H1 (cell line): Measurements from ENCODE around the gene ALPL. TPM values are rescaled to one million over a fixed set of nuclear protein-coding genes. Genes with fewer than 3 reads are reported as not detected.

Experiments
- polyA plus RNA-seq, 7 experiments: library from polyadenylated mRNA; depleted of rRNA in 3 of 7; stranded (reverse) in 5 of 7; unstranded in 2 of 7; fragments of >200 nt in 5 of 7; fragments of 200-250 nt in 2 of 7; gene quantifications; 1 replicate in 5 of 7; 2 replicates in 1 of 7; 4 replicates in 1 of 7; pipeline versions ENCODE4 v1.2.1 to v1.2.3, GENCODE V29; 2011 to 2013; ENCODE audit warnings: missing spikeins in 2 of 7, mixed read lengths in 2 of 7
- total RNA-seq: library from RNA; stranded (reverse); fragmentation: NEBNext Ultra II Directional; extraction: Animal tissue kit (Norgen Biotek cat#: 25700); gene quantifications from 2 replicates; pipeline ENCODE4 v1.2.1, GENCODE V29; 2021
- TF ChIP-seq, protein P1 (sequence below): fragments of 300-600 bp; sonication (generic); IDR thresholded peaks from 2 replicates; pipeline ENCODE4 v1.7.1; 2012; ENCODE audit warnings: low read length, moderate library complexity, mild to moderate bottlenecking, inconsistent platforms; ENCODE audit not compliant: insufficient replicate concordance

ALPL gene
- total and polyA plus RNA-seq, 2 of the 8 experiments (the other 6 are each of a cell fraction or from before 2014, with no cell fraction given): 175 to 362 TPM

DNA sequence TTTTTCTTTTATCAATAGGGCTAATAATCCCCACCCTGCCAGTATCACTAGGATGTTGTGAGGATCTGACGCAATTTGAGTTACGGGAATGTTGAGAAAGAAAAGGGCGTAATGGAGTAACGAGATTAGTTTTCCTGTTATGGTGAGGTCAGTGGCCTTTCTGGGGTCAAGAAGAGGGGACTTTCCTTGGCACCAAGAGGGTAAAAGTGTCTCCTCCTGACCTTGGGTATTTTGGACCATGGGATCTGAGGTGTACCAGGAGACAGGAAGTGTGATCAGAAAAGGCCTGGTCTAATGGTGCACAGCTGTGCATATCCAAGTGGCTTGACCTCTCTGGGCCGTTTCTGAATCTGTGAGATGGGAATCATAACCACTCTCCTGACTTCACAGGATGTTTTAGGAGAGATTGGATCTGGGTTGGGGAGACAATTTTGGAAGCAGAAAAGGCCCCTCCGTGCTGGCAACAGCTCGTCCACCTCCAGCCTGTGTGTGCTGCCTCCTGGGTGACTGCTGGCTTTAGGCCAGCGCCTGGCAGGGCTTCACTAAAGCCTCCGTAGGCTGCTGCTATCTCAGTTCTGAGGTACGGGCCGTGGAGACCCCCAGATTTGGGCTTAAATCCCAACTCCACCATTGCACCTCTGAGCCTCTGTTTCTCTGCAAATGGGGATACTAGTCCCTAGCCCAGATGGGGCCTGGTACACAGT, 37.1 kb downstream of the ALPL start (continued):
- TF ChIP-seq, protein P1, sequence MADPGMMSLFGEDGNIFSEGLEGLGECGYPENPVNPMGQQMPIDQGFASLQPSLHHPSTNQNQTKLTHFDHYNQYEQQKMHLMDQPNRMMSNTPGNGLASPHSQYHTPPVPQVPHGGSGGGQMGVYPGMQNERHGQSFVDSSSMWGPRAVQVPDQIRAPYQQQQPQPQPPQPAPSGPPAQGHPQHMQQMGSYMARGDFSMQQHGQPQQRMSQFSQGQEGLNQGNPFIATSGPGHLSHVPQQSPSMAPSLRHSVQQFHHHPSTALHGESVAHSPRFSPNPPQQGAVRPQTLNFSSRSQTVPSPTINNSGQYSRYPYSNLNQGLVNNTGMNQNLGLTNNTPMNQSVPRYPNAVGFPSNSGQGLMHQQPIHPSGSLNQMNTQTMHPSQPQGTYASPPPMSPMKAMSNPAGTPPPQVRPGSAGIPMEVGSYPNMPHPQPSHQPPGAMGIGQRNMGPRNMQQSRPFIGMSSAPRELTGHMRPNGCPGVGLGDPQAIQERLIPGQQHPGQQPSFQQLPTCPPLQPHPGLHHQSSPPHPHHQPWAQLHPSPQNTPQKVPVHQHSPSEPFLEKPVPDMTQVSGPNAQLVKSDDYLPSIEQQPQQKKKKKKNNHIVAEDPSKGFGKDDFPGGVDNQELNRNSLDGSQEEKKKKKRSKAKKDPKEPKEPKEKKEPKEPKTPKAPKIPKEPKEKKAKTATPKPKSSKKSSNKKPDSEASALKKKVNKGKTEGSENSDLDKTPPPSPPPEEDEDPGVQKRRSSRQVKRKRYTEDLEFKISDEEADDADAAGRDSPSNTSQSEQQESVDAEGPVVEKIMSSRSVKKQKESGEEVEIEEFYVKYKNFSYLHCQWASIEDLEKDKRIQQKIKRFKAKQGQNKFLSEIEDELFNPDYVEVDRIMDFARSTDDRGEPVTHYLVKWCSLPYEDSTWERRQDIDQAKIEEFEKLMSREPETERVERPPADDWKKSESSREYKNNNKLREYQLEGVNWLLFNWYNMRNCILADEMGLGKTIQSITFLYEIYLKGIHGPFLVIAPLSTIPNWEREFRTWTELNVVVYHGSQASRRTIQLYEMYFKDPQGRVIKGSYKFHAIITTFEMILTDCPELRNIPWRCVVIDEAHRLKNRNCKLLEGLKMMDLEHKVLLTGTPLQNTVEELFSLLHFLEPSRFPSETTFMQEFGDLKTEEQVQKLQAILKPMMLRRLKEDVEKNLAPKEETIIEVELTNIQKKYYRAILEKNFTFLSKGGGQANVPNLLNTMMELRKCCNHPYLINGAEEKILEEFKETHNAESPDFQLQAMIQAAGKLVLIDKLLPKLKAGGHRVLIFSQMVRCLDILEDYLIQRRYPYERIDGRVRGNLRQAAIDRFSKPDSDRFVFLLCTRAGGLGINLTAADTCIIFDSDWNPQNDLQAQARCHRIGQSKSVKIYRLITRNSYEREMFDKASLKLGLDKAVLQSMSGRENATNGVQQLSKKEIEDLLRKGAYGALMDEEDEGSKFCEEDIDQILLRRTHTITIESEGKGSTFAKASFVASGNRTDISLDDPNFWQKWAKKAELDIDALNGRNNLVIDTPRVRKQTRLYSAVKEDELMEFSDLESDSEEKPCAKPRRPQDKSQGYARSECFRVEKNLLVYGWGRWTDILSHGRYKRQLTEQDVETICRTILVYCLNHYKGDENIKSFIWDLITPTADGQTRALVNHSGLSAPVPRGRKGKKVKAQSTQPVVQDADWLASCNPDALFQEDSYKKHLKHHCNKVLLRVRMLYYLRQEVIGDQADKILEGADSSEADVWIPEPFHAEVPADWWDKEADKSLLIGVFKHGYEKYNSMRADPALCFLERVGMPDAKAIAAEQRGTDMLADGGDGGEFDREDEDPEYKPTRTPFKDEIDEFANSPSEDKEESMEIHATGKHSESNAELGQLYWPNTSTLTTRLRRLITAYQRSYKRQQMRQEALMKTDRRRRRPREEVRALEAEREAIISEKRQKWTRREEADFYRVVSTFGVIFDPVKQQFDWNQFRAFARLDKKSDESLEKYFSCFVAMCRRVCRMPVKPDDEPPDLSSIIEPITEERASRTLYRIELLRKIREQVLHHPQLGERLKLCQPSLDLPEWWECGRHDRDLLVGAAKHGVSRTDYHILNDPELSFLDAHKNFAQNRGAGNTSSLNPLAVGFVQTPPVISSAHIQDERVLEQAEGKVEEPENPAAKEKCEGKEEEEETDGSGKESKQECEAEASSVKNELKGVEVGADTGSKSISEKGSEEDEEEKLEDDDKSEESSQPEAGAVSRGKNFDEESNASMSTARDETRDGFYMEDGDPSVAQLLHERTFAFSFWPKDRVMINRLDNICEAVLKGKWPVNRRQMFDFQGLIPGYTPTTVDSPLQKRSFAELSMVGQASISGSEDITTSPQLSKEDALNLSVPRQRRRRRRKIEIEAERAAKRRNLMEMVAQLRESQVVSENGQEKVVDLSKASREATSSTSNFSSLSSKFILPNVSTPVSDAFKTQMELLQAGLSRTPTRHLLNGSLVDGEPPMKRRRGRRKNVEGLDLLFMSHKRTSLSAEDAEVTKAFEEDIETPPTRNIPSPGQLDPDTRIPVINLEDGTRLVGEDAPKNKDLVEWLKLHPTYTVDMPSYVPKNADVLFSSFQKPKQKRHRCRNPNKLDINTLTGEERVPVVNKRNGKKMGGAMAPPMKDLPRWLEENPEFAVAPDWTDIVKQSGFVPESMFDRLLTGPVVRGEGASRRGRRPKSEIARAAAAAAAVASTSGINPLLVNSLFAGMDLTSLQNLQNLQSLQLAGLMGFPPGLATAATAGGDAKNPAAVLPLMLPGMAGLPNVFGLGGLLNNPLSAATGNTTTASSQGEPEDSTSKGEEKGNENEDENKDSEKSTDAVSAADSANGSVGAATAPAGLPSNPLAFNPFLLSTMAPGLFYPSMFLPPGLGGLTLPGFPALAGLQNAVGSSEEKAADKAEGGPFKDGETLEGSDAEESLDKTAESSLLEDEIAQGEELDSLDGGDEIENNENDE: no peak
